ENCODE results near the gene SH3BGRL3.
A peak's percentile ranks its signal among the peaks of the same experiment; 100 is the strongest.

DNA sequence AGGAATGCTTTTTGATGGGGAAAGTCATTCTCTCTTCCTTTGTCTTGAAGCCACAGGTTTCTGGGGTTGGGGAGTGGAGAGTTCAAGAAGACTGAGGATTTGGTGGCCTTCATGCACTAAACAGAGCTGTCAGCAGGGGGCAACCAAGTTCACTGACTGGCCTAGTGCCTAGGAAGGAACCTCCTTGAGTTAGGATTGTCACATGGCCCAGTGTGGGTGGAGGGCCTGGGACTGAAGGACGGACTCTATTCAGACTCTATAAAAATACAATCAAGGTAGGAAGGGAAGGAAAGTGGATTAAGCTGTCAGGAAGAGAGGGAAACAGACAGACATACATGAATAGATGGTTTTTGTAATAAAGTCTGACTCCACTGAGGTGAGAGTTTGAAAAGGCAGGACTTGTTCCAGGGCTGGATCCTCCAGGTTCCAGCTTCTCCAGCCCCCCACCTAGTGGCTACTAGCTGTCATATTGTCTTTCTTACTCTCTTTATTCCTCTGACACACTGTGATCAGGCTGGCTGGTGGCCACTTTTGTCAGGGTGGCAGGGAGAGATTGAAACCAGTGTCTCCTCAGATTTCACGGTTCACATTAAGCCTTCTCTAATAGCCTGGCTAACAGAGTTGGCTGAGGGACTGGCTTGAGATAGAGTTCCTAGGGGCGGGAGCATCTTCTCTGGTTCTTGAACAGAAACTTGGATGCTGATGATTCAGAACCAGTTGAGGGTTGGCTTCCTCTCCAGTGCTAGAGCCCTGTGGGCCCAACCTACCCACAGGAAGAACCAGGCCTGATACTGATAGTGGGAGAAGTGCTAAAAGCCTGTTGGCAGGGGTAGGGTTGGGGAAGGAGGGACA is 4.1 kb upstream of the SH3BGRL3 start:
- TF ChIP-seq, protein P1, sequence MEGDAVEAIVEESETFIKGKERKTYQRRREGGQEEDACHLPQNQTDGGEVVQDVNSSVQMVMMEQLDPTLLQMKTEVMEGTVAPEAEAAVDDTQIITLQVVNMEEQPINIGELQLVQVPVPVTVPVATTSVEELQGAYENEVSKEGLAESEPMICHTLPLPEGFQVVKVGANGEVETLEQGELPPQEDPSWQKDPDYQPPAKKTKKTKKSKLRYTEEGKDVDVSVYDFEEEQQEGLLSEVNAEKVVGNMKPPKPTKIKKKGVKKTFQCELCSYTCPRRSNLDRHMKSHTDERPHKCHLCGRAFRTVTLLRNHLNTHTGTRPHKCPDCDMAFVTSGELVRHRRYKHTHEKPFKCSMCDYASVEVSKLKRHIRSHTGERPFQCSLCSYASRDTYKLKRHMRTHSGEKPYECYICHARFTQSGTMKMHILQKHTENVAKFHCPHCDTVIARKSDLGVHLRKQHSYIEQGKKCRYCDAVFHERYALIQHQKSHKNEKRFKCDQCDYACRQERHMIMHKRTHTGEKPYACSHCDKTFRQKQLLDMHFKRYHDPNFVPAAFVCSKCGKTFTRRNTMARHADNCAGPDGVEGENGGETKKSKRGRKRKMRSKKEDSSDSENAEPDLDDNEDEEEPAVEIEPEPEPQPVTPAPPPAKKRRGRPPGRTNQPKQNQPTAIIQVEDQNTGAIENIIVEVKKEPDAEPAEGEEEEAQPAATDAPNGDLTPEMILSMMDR (IDR thresholded peaks at IDR 0.05), result peak; percentile 86 to 91 (median 88)
- peak; percentile 57 for TF ChIP-seq POLR2AphosphoS5 (IDR thresholded peaks at IDR 0.05)
